Measurements from ENCODE around the gene PLD2. TPM values are rescaled to one million over a fixed set of nuclear protein-coding genes. Genes with fewer than 3 reads are reported as not detected.

PLD2 gene
- total RNA-seq, 1 donor from 2014 or later: 64.5 TPM

- no peak for TF ChIP-seq CTCF (IDR thresholded peaks at IDR 0.05)
- Histone ChIP-seq H3K4me1 (no peaks in the 10 kb centered on the region), H3K9me3 (no peaks in the 10 kb centered on the region), H3K27ac (no peak overlapping the region), H3K4me3 (no peak overlapping the region), H3K27me3 (no peaks in the 10 kb centered on the region), H3K36me3 (peaks cover 16 to 59% of the 10 kb centered on the region in 2 donors)
- intact Hi-C loops (cut with DNase I): no loop called here
- DNase-seq (ENCODE audit: low spot score in 2 of 2): no peak
Measured at GRCh38 chr17:4815043-4815675, 8.2 kb downstream of the PLD2 start.

DNA sequence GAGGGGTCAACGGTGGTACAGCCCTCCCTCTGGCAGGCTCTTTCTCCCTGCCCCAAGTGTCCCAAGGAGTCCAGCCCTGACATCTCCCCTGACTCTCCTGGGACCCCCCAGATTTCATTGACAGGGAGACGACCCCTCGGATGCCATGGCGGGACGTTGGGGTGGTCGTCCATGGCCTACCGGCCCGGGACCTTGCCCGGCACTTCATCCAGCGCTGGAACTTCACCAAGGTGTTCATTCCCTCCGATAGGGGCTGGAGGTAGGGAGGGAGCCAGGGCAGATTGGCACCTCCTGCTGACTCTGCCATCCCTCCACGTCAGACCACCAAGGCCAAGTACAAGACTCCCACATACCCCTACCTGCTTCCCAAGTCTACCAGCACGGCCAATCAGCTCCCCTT is 9.9 kb downstream of the PLD2 start:
- Histone ChIP-seq H3K4me1 (no peaks in the 10 kb centered on the region), H3K4me3 (no peak overlapping the region), H3K36me3 (peaks cover 20 to 60% of the 10 kb centered on the region in 2 donors), H3K27ac (no peak overlapping the region), H3K9me3 (no peaks in the 10 kb centered on the region), H3K27me3 (no peaks in the 10 kb centered on the region)
- no peak for TF ChIP-seq CTCF (IDR thresholded peaks at IDR 0.05)
- DNase-seq (ENCODE audit: low spot score in 2 of 2): no peak
- intact Hi-C loops (cut with DNase I): no loop called here

DNA sequence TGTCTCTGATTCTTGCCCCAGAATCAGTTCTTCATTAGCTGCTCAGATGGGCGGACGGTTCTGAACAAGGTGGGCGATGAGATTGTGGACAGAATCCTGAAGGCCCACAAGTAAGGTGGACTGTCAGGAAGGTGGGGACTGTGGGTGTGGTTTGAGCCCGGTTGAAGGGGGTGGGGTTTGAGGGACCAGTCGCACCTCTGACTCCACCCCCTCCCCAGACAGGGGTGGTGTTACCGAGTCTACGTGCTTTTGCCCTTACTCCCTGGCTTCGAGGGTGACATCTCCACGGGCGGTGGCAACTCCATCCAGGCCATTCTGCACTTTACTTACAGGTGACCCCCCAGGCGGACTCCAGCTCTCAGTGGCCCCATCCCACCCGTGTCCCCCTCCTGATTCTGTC is 11.3 kb downstream of the PLD2 start:
- peaks cover 25 to 72% of the 10 kb centered on the region in 2 donors for H3K36me3 ChIP-seq

DNA sequence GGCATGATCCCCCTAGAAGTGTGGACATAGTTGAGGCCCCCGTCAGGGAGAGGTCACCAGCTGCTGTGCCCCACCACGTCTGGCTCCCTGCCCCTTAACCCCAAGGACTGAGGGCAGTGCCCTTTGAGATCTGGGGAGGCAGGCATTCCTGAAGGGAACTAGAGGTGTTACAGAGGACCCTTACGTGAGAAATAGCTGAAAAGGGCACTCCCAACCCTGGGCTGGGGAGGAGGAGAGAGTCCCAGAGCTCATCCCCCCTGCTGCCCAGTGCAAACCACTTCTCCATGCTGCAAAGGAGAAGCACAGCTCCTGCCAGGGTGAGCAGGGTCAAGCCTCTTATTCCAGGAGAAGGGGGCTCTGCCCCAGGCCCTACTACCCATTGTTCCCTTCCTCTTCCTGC is 15.9 kb downstream of the PLD2 start:
- DNase-seq (ENCODE audit: low spot score in 2 of 2): no peak
- no peak for TF ChIP-seq CTCF (IDR thresholded peaks at IDR 0.05)
- Histone ChIP-seq H3K4me3 (no peak overlapping the region), H3K36me3 (peaks cover 13 to 43% of the 10 kb centered on the region in 2 donors), H3K27me3 (no peaks in the 10 kb centered on the region), H3K4me1 (no peaks in the 10 kb centered on the region), H3K27ac (no peak overlapping the region), H3K9me3 (no peaks in the 10 kb centered on the region)
- intact Hi-C loops (cut with DNase I): no loop called here

More for the DNA sequence above, 11.3 kb downstream of the PLD2 start:
- DNase-seq (ENCODE audit: low spot score in 2 of 2): no peak
- intact Hi-C loops (cut with DNase I): no loop called here
- no peak for TF ChIP-seq CTCF (IDR thresholded peaks at IDR 0.05)
- H3K9me3 ChIP-seq: no peaks in the 10 kb centered on the region
- H3K4me3 ChIP-seq: no peak overlapping the region
- H3K27me3 ChIP-seq: no peaks in the 10 kb centered on the region
- H3K27ac ChIP-seq: no peak overlapping the region
- H3K4me1 ChIP-seq: no peaks in the 10 kb centered on the region

DNA sequence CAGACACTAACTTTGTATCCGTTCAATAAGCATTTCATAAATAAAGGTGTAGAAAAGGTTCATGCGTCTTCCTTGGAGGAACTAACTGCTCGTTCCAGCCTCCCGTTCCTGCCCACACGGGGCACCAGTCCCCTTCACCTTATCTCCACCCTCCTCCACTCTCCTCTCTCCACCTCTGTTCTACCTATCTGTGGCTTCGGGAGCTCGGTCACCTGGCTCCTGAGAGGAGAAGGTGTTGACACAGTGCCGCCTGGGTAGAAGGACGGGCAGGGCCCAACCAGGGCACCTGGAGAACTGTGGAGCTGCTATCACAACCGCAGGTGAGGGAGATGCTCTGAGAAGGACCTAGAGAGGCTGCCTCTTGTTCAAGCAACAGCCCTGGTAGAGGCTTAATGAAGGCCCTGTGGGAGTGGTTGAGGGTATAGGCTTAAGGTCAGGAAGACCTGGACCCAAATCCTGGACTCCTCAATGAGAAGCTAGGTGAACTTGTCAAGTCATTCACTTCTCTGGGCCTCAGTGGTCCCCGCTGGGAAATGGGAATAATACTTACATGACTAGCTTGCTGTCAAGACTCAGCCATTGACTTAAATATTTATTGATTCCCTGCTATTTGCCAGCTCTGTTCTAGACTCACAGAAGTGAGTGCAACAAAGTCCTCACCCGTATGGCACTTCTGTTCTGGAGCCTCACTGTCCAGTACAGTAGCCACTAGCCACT is 16.6 kb downstream of the PLD2 start:
- DNase-seq (ENCODE audit: low spot score in 2 of 2): no peak
- Histone ChIP-seq H3K27me3 (no peaks in the 10 kb centered on the region), H3K27ac (no peak overlapping the region), H3K9me3 (no peaks in the 10 kb centered on the region), H3K4me3 (no peak overlapping the region), H3K36me3 (peaks cover 9 to 36% of the 10 kb centered on the region in 2 donors), H3K4me1 (no peaks in the 10 kb centered on the region)
- no peak for TF ChIP-seq CTCF (IDR thresholded peaks at IDR 0.05)
- intact Hi-C loops (cut with DNase I): no loop called here
